ENCODE data around the gene EGR2.

GRCh38 chr10:62813981-62814380 is 2.2 kb downstream of the EGR2 start:
- no peak for TF ChIP-seq EZH2 (IDR thresholded peaks at IDR 0.05; ENCODE audit: borderline replicate concordance, low read depth, low read length, severe bottlenecking)
- TF ChIP-seq, protein P1, sequence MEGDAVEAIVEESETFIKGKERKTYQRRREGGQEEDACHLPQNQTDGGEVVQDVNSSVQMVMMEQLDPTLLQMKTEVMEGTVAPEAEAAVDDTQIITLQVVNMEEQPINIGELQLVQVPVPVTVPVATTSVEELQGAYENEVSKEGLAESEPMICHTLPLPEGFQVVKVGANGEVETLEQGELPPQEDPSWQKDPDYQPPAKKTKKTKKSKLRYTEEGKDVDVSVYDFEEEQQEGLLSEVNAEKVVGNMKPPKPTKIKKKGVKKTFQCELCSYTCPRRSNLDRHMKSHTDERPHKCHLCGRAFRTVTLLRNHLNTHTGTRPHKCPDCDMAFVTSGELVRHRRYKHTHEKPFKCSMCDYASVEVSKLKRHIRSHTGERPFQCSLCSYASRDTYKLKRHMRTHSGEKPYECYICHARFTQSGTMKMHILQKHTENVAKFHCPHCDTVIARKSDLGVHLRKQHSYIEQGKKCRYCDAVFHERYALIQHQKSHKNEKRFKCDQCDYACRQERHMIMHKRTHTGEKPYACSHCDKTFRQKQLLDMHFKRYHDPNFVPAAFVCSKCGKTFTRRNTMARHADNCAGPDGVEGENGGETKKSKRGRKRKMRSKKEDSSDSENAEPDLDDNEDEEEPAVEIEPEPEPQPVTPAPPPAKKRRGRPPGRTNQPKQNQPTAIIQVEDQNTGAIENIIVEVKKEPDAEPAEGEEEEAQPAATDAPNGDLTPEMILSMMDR (IDR thresholded peaks at IDR 0.05; ENCODE audit: borderline replicate concordance, extremely low read depth, low read length, poor library complexity, severe bottlenecking), result no peak
